Measurements from ENCODE around the gene ACTN4.
A peak's percentile ranks its signal among the peaks of the same experiment; 100 is the strongest.

ACTN4 gene

DNA sequence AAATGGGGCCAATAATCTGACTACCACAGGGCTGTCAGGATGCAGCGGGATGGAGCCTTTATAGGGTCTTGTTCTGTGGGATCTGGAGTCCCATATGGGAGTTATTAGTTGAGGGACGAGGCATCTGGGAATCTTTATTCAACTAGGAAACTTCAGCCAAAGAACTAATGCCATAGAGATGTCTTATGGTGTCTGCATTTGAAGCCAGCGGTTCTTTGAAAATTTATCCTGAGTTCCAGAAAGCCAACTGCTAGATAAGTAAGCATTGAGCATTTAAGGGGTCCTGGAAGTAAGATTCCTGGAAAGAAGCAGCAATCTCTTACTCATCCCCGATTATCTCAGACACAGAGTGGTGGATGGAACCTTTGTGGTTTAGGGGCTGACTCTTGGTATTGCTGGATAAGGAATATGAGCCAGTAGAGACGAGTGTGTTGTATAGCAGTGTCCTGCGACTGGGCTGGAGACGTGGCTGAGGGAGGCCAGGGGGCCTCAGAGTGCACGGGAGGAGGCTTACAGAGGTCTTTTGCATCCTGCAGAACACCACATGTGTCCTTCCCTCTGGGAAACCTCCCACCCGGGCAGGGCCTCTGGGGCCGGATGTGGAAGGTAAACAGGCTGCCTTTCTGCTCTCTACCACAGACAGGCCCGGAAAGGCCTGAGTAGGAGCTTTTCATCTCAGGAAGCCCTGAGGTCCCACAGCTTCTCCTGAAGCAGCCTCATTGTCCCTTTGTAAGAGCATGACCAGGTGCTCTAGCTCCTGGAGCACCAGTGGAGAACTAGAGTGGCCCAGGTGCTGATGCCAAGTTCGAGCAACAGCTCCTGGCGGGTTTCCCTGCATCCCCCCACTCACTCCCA is 28.8 kb downstream of the ACTN4 start:
- Histone ChIP-seq H3K27me3 (replicated peaks) (no peaks in the 10 kb centered on the region), H3K36me3 (replicated peaks) (peaks cover 20% of the 10 kb centered on the region), H3K27ac (peak overlapping the region; percentile 66), H3K4me3 (ENCODE audit: low read depth, low read length) (no peak overlapping the region)
- peak; percentile 68 for DNase-seq
- TF ChIP-seq CTCF (IDR thresholded peaks at IDR 0.05; ENCODE audit: low read depth, low read length, missing control alignments): no peak
- in situ Hi-C loops (cut with HindIII; ENCODE audit: low pct_ligation_motif_present, low sequenced_read_pairs): no loop called here

DNA sequence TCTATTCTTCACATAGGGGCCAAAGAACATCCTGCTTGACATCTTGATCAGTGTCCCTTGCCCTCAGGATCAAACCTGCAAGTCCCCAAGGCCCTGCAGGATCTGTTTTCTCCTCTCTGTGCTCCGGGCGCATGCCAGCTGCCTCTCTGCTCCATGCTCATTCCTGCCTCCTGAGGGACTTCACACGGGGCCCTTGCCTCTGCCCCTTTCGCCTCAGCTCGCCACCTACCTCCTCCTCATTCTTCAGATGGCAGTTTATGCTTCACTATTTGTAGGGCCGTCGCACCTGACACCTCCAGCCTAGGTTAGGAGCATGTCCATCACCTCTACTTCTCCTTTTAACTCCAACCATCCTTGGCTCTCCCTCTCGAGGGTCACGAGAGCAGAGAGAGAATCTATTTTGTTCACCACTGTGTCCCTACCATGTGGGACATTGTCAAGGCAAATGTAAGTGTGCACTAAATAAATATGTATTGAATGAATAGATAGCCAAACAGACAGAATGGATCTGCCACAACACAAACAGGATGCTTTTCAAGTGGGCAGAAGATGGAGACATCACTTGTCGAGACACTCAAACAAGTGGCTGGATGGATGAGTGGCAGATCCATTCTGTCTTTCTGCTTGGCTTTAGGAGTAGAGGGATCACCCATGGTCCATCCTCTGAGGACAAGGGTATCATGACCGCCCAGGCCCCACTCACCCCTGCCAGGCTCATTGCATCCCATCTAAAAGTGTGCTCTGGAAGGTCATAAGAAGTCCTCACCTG is 29.6 kb downstream of the ACTN4 start:
- TF ChIP-seq CTCF (IDR thresholded peaks at IDR 0.05; ENCODE audit: low read depth, low read length, missing control alignments): no peak
- peaks cover 22% of the 10 kb centered on the region for H3K36me3 ChIP-seq (replicated peaks)
- no peak for DNase-seq
- H3K4me3 ChIP-seq (ENCODE audit: low read depth, low read length): no peak overlapping the region
- in situ Hi-C loops (cut with HindIII; ENCODE audit: low pct_ligation_motif_present, low sequenced_read_pairs): no loop called here
- H3K27ac ChIP-seq: peak overlapping the region; percentile 28
- no peaks in the 10 kb centered on the region for H3K27me3 ChIP-seq (replicated peaks)

- no peak for TF ChIP-seq CTCF (IDR thresholded peaks at IDR 0.05; ENCODE audit: low read depth, low read length, missing control alignments)
- H3K27ac ChIP-seq: no peak overlapping the region
- DNase-seq: no peak
- in situ Hi-C loops (cut with HindIII; ENCODE audit: low pct_ligation_motif_present, low sequenced_read_pairs): no loop called here
- H3K27me3 ChIP-seq (replicated peaks): no peaks in the 10 kb centered on the region
- peaks cover 22% of the 10 kb centered on the region for H3K36me3 ChIP-seq (replicated peaks)
- H3K4me3 ChIP-seq (ENCODE audit: low read depth, low read length): no peak overlapping the region
Measured at GRCh38 chr19:38678217-38678890, 30.9 kb downstream of the ACTN4 start.

DNA sequence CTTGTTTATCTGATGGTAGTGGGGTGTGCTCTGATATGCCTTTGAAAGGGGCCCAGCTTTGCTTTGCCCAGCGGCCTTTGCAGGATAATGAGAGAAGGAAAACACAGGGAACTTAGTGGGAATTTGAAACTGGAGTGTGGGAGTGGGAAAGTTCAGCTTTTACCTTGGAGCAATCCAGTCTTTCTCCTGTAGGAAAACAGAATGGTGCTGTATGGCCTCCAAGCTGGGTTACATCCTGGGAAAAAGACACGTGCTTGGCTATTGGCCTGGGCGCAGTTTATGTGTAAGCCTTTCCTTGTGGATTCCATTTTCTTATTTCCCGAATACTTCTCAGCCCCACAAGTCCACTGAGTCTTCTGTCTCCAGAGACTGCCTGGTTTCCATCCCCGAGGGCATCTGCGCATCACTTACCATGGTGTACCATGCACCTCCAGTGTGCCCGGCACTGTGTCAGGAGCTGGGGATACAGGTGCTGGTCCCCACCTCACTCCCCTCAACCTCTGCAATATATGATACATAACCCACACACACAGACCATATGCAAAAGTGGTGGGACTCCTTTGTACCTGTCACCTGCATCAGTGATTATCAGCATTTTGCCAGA is 31.5 kb downstream of the ACTN4 start:
- Histone ChIP-seq H3K36me3 (replicated peaks) (peaks cover 22% of the 10 kb centered on the region), H3K27me3 (replicated peaks) (no peaks in the 10 kb centered on the region), H3K4me3 (ENCODE audit: low read depth, low read length) (no peak overlapping the region), H3K27ac (no peak overlapping the region)
- TF ChIP-seq CTCF (IDR thresholded peaks at IDR 0.05; ENCODE audit: low read depth, low read length, missing control alignments): no peak
- in situ Hi-C loops (cut with HindIII; ENCODE audit: low pct_ligation_motif_present, low sequenced_read_pairs): no loop called here
- DNase-seq: no peak

- TF ChIP-seq CTCF (IDR thresholded peaks at IDR 0.05; ENCODE audit: low read depth, low read length, missing control alignments): no peak
Measured at GRCh38 chr19:38679839-38680238, 32.4 kb downstream of the ACTN4 start.

More at GRCh38 chr19:38679839-38680238, 32.4 kb downstream of the ACTN4 start:
- DNase-seq: no peak
- in situ Hi-C loops (cut with HindIII; ENCODE audit: low pct_ligation_motif_present, low sequenced_read_pairs): no loop called here
- peaks cover 22% of the 10 kb centered on the region for H3K36me3 ChIP-seq (replicated peaks)
- no peaks in the 10 kb centered on the region for H3K27me3 ChIP-seq (replicated peaks)
- H3K27ac ChIP-seq: no peak overlapping the region
- no peak overlapping the region for H3K4me3 ChIP-seq (ENCODE audit: low read depth, low read length)

Data from brain microvascular endothelial cell (primary cell).